ENCODE measurements around the gene OXER1.

- no peak for TF ChIP-seq POLR2A (IDR thresholded peaks at IDR 0.05)
- TF ChIP-seq CTCF (IDR thresholded peaks at IDR 0.05) = no peak
Observed at GRCh38 chr2:42804891-42805290, 41.0 kb upstream of the OXER1 start.

Measured in lower leg skin (tissue), 3 donors.